K562 (cell line): ENCODE data around the gene FAAP100. TPM values are rescaled to one million over a fixed set of nuclear protein-coding genes. Genes with fewer than 3 reads are reported as not detected.

Experiments
- BCLAF1 ChIP-seq, 2 experiments: fragments of 450-650 bp in 1 of 2; IDR thresholded peaks; 2 replicates each; pipeline ENCODE4 v1.6.1; 2011 to 2017; ENCODE audit warnings: low read depth in 2 of 2, antibody characterized with exemption in 1 of 2, borderline replicate concordance in 1 of 2, low read length in 1 of 2, mild to moderate bottlenecking in 1 of 2, mixed read lengths in 1 of 2; ENCODE audit not compliant: control insufficient read depth in 1 of 2
- CREM ChIP-seq: IDR thresholded peaks from 2 replicates; pipeline ENCODE4 v1.6.1; 2014; ENCODE audit warnings: antibody characterized with exemption, low read depth
- DIDO1 ChIP-seq: fragments of 450-650 bp; IDR thresholded peaks from 2 replicates; pipeline ENCODE4 v1.6.1; 2016; ENCODE audit warnings: low read depth, missing biosample characterization, missing genetic modification characterization
- HEY1 ChIP-seq: fragments of 250-450 bp; sonication (Bioruptor Pico); IDR thresholded peaks from 2 replicates; pipeline ENCODE4 v1.5.0; 2020; ENCODE audit warnings: mild to moderate bottlenecking, moderate library complexity, borderline replicate concordance
- HINFP ChIP-seq: fragments of 450-650 bp; conservative IDR thresholded peaks from 2 replicates; pipeline ENCODE4 v1.6.1; 2016; ENCODE audit warnings: missing genetic modification characterization, low read depth, mild to moderate bottlenecking, control low read depth, missing compliant biosample characterization
- PCBP1 ChIP-seq: fragments of 200-400 bp; formaldehyde crosslinking; IDR thresholded peaks from 2 replicates; pipeline ENCODE4 v1.6.1; 2018; ENCODE audit warnings: mild to moderate bottlenecking, low read depth, low read length; ENCODE audit not compliant: poor library complexity, severe bottlenecking
- PCBP2 ChIP-seq: fragments of 200-400 bp; formaldehyde crosslinking; IDR thresholded peaks from 2 replicates; pipeline ENCODE4 v1.6.1; 2018; ENCODE audit warnings: low read length, low read depth, mild to moderate bottlenecking, moderate library complexity; ENCODE audit not compliant: poor library complexity, severe bottlenecking
- PHF8 ChIP-seq: fragments of 200-600 bp; sonication (generic); IDR thresholded peaks from 2 replicates; pipeline ENCODE4 v1.6.1; 2012; ENCODE audit warnings: mixed run types, mild to moderate bottlenecking, inconsistent platforms, low read length, moderate library complexity, borderline replicate concordance
- ZKSCAN3 ChIP-seq: fragments of 250-450 bp; sonication (Bioruptor Pico); IDR thresholded peaks from 2 replicates; pipeline ENCODE4 v1.4.0; 2020
- ZMIZ1 ChIP-seq, 2 experiments: fragments of 150-350 bp in 1 of 2; IDR thresholded peaks; 2 replicates each; pipeline ENCODE4 v1.6.1; 2012 to 2016; ENCODE audit warnings: low read depth in 2 of 2, low read length in 2 of 2, mild to moderate bottlenecking in 1 of 2, moderate library complexity in 1 of 2
- polyA plus RNA-seq, 8 experiments: library from polyadenylated mRNA; depleted of rRNA in 4 of 8; stranded (reverse) in 5 of 8; unstranded in 3 of 8; fragments of >200 nt; fragmentation: Nextera tagmentation in 2 of 8; fragmentation: Illumina TruSeq in 1 of 8; extraction: Ambion mirVana in 2 of 8; extraction: Trizol in 1 of 8; gene quantifications; 2 replicates each; pipeline versions ENCODE4 v1.2.1 to v1.2.3, GENCODE V29; 2011 to 2014; ENCODE audit warnings: inconsistent platforms in 1 of 8, missing spikeins in 1 of 8
- total RNA-seq, 7 experiments: library from RNA; depleted of rRNA in 6 of 7; stranded (reverse); fragments of >200 nt in 6 of 7; fragmentation: Illumina TruSeq in 2 of 7; extraction: Trizol in 2 of 7; gene quantifications; 2 replicates each; pipeline versions ENCODE4 v1.2.1 to v1.2.3, GENCODE V29; 2011 to 2021; ENCODE audit warnings: low replicate concordance in 1 of 7

FAAP100 gene
- total and polyA plus RNA-seq, 9 of the 15 experiments (the other 6 are each of a cell fraction or from before 2014, with no cell fraction given) = 0.31 to 51.2 (median 12.6) TPM

- TF ChIP-seq ZMIZ1 (IDR thresholded peaks at IDR 0.05; ENCODE audit: low read depth in 2 of 2, low read length in 2 of 2) = no peak
- TF ChIP-seq HEY1 (CRISPR knock-in tag) = no peak
- peak; percentile 20; the same call in 1 of the 2 replicates for TF ChIP-seq PHF8
- no peak for TF ChIP-seq HINFP (tag)
- TF ChIP-seq PCBP2 = no peak
- TF ChIP-seq BCLAF1 (IDR thresholded peaks at IDR 0.05; ENCODE audit: borderline replicate concordance in 1 of 2, control insufficient read depth in 1 of 2, low read depth in 2 of 2, low read length in 1 of 2) = no peak
- no peak for TF ChIP-seq PCBP1
- no peak for TF ChIP-seq ZKSCAN3 (CRISPR knock-in tag)
- no peak for TF ChIP-seq CREM
- TF ChIP-seq DIDO1 = no peak
These were observed 57.4 kb downstream of the FAAP100 start (continued) for GRCh38 chr17:81494626-81495377.
